Stimulated activated CD4-positive, alpha-beta T cell treated with anti-CD3 and anti-CD28 coated beads, Interleukin-2, amount 100 ng/mL, for 48 hours (primary cell): ENCODE results near the gene MLYCD.
"Not testable (repeated sequence)": the region's sequence is repeated elsewhere in the genome, so short reads cannot be mapped to it uniquely, and the experiment has no call there.

Experiments used
- DNase-seq, 2 donors: peaks; one replicate each; pipeline ENCODE4 v3.0.0-alpha.2; 2020

MLYCD gene

DNA sequence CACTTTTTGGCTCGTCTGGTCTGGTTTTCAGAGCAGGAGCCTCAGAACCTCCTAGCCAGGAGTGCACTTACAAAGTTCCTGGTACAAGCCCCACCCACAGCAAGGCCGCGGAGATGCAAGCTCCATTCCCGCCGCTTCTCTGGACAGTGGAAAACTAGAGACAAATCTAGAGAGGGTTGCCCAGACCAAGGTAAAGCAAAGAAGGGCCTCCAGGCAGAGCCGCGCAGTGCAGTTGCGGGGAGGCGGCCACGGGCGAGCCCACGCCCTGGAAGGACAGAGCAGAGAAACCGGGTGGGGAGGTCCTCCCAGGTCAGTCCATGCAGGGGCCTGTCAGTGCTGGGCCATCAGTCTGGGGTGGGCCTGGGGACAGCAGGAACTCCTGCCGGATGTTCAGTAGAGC is 43.2 kb downstream of the MLYCD start:
- DNase-seq: no peak

DNA sequence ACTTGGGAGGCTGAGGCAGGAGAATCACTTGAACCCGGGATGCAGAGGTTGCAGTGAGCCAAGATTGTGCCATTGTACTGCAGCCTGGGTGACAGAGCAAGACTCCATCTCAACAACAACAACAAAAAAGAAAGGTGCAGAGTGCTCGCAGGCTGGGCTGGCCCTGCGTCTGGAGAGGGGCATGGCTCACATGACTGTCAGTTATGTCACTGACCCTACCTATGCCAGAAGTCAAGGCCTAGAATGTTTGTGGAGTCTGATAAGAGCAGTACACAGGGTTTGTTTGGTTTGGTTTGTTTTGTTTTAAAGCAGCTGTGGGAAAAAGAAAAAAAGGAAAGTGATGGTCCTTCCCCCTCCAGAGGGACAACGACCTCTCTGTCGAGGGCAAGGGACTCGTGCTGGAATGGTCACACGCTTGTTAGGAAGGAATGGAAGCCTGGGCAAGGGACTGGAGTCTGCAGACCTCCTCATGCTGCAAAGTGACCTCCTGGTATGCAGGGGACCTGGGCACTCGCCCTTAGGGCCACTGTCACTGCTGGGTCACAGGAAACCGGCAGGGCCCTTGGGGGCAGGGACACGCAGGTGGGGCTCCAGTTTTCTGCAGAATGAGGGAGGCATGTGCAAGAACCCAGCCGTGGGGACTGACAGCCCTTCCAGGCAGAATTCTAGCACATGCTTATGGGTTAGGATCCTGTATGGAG is 44.0 kb downstream of the MLYCD start:
- DNase-seq: no peak

DNA sequence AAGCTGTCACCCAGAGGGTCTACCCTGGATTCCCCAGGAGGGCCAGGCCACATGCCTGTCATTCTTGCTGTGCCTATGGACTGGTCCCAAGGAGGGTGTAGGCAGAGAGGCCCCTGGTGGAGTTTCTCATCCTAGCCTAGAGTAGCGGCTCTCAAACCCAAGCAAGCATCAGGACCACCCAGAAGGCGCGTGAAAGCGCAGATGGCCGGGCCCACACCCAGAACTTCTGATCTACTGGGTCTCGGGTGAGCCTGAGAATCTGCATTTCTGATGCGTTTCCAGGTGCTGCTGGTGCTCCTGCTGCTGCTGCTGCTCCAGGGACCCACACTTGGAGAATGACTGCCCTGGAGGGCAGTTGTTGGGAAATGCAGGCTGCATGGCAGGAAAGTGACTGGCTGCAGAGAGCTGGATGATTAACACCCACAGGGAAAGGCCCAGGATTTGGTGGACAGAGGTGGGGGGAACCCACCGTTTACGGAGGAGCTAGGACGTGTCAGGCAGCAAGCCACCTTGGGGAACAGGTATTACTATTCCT is 44.7 kb downstream of the MLYCD start:
- DNase-seq: no peak

DNA sequence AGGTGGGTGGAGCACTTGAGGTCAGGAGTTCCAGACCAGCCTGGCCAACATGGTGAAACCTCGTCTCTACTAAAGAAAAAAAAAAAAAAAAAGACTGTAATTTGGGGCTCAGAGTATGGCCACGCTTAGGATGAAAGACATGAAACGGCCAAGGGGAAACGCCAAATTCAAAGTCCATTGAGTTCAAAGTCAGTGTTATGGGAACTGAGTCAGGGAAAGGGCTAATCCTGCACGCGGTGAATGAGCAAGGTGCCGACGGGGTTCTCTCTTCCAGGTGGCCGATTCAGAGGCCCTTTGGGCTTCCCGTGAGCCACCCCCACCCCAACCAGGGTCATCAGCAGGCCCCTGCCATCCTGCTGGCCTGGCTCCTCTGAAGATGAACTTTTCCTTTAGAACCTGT is 46.7 kb downstream of the MLYCD start:
- no peak for DNase-seq

DNA sequence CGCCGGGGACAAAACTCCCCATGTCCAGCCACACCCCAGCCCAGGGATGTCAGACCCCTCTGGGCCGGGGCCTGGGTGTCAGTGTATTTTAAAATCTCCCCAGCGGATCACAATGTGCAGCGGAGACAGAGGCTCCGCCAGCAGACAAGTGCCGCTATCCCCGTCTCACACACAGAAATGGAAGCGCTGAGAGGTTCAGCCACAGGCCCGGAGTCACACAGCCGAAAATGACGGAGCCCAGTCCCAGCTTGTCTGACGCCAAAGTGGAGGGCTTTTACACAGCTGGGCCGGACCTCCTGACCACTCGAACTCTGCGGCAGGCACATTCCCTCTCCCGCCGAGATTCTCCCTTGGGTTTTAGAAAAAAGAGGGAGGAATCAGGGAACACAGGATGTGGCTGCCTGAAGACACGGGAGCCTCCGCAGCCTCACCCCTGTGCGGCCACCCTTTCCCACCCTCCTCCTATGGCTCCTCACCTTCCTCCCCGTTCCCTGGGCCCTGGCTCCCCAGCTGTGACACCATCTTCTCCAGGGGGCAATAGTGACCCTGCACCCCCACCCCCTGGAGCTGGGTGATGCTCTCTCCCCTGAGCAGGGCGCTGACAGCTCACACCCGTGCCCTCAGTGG is 47.4 kb downstream of the MLYCD start:
- no peak for DNase-seq

DNA sequence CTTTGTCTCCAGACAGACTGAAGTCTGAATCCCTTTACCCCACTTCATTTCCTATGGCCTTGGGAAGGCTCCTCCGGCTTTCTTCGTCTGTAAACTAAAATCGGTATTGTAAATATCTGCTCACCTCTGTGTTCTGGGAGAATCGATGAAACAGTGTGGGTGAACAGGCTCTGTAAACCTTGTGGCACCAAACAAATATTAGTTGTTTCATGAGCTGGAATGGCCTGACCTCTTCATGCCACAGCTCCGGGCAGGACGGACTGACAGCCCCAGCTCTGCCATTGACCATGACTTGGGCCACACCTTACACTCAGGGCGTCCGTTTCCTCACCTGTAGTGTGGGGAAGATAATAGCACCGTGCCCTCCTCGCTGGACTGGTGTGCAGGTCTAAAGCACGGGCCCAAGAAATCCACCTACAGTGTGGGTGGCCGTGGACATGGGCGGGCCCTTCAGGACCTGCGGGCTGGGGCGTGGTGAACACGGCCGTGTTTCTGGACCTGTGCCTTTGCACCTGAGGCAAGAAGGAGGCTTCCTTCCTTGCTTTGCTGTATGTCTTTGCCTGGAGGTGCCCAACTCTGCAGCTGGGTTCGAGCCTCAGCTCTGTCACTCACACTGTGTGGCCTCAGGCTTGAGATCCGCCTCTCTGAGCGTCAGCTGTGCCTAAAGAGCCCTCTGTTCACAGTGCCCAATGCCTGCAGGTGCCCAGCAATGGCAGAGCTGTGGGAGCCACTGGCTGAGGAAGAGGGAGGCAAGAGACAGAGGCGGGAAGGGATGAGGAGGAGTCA is 48.1 kb downstream of the MLYCD start:
- no peak for DNase-seq

DNA sequence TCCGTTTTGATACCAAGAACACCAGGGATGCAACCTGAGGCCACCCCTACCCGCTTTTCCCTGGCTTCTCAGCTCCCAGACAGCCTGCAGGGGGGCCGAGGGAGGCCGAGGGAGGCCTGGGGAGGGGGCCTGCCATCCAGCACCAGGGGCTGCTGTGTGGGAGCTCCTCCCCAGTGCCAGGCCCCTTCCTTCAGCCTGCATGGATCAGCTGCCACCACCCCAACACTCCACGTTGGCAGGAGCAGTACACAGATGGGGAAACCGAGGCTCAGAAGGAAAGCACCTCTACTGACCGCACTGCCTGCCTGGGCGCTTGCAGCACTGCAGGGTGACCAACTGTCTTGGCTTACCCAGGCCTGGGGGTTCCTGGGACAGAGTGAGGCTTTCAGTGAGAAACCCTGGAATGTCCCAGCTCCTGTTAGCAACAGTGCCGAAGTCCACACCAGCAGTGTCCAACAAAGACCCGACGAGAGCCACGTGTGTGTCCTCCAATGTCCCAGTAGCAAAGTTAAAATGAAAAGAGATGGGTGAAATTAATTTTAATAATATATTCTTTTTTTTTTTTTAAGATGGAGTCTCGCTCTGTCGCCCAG is 48.8 kb downstream of the MLYCD start:
- no peak for DNase-seq

DNA sequence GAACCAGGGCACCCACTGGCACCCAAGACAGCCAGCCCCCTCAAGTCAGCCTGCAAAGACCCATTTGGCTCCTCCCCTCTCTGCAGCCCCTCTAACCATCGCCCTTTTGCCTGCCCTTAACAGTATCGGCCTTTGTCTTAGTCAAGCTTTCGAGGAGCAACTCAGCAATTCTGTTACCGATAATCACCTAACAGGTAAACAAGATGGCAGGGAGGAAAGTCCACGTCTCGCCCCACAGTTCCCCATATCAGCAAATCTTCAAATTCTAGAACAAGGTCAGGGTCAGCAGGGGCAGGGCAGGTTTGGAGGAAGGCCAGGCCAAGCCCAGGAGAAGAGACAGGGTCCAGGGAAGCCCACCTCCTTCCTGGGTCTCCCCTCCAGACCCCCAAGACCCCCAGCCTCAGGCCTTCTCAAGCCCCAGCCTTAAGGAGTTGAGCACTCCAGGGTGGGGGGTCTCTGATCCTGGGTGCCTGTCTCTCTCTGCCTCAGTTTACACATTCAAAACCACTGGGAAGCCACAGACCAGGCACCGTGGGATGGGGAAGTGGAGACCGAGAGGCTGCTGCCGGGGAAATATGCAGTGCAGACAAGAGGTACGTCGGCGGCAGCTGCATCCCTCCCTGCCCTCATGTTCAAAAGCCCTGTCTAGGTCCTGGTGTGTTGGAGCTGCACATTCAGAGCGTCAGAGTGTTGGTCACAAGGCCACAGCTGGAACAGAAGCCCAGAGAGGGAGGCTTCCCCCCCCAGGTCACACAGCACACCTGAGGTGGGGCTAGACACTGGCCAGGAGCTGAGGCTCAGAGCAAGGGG is 50.2 kb downstream of the MLYCD start:
- no peak for DNase-seq

DNA sequence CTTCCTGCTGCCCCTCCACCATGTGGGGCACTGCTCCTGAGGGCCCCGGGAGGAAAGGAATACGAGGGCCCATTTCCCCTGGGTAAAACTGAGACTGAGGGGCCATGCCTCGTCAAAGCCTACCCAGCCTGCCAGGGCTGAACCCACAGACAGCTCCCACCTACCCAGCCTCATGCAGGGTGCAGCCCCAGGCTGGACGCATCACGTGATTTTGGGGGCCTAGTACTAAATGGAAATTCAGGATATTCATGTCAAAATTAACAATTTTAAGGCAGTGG is 50.7 kb downstream of the MLYCD start:
- no peak for DNase-seq

DNA sequence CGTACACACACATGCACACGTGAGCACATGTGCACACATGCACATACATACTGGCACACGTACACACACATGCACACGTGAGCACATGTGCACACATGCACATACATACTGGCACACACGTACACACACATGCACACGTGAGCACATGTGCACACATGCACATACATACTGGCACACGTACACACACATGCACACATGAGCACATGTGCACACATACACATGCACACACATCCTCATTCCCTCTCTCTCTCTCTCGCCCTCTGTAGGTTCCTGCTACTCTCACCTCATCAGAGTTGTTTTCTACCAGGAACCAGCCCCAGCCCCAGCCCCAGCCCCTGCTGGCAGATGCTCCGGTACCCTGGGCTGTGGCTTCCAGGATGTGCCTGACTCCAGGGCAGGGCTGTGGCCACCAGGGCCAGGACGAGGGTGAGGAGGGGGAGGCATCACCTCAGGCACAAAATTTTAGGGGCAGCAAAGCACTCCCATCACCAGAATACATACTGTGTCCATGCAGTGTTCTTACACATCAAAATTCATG is 52.0 kb downstream of the MLYCD start:
- DNase-seq: not testable (repeated sequence)

DNA sequence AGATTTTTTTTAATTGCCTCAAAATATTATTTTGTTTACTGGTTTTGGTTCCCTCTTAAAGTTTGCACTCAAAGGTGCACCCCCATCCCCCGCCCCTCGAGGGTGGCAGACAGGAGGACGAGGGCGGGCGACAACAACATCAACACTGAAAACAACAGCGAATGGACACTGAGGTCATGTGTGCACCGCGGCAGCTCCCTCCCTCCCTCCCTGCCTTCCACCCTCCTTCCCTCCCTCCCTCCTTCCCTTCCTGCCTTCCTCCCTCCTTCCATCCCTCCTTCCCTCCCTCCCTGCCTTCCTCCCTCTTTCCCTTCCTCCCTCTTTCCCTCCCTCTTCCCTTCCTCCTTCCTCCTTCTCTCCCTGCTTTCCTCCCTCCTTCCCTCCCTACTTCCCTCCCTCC is 52.6 kb downstream of the MLYCD start:
- no peak for DNase-seq

DNA sequence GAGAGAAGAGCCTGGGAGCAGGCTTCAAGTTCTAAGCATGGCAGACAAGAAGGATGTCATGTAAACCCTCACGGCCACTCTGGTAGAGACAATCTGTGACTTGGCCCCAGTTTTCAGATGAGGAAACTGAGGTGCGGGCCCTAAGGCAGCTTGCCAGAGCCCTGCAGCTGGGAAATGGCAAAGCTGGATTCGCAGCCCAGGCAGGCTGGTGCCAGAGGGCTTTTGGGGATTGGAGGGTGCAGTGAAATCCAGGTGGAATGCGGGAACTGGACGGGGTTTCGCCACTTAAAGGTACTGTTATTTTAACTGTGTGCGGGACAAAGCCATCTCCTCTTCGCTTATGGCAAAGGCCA is 53.6 kb downstream of the MLYCD start:
- no peak for DNase-seq

DNA sequence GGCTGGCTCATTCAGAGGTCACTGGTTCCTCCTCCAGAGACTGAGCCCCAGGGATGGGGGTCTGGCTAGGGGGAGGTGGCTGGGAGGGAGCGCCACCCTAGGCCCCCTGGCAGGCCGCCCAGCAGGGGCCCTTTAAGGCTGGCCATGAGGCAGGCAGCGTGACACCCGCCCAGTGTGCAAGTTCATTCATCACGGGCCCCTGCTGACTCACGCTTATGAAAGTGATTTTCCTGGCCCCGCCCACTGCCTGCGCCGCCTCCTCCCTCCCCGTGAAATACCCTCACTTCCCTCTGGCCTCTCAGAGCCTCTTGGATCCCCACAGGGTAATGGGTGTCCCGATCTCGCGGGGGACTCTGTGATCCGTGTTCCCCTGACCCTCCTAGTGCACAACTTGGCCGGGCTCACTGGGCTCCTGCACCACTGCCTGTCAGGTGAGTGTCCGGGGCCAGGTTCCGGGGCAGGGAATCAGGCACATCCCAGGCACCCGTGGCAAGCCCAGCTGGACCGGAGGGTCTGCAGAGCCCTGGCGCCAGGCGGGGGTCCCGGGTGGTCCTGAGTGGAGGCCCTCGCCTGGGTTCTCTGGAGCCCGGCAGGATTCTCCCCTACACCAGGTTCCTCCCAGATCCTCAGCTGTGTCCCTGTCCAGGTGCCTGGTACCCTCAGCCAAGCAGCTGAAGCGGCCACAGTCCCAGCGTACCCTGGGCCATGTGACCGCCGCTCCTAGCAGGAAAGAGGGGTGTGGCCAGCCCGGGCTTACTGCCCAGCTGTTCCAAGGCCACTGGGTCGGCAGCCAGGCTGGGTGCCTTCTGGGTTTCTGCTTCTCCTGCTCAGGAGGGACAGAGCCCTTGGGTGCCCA is 54.3 kb downstream of the MLYCD start, which contains the start of gene OSGIN1:
OSGIN1 (plus strand) TSS at position 301 of the 856 bp plus-strand sequence. CDS start 4,432 bp downstream, outside the sequence.
- peak; percentile 71 to 75 for DNase-seq

DNA sequence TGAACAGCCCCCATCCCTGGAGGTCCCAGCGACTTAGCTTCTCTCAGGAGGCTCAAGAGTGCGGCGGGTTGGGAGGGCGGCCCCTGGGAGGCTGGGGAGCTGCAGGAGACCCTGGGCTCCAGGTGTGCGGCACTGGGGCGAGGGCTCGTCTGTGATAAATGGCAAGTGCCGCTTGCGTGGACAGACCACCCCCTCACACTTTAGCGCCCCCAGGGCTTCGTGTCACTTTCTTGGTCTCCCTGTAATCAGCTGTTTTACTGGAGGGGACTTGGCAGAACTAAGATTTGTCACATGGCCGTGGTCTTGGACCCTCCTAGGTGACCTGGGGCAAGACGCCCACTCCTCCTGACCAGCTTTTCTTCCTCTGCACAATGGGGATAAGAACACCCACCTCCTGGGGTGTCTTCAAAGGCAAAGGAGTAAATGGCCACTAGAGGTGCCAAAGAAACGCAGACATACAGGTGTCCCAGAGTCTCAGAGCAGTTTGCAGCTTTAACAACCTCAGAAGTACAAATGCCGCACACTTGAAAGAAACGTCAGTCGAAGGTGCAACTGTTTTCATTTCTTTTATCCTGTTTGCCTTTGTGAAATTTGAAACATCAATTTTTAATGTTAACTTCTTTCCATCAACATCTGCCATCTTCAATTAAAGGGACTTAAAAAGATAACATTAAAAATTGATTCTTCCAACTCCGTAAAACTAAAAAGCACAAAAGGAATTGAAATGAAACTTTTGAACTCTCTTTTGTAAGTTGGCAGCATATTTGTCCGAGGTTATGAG is 55.1 kb downstream of the MLYCD start:
- no peak for DNase-seq

DNA sequence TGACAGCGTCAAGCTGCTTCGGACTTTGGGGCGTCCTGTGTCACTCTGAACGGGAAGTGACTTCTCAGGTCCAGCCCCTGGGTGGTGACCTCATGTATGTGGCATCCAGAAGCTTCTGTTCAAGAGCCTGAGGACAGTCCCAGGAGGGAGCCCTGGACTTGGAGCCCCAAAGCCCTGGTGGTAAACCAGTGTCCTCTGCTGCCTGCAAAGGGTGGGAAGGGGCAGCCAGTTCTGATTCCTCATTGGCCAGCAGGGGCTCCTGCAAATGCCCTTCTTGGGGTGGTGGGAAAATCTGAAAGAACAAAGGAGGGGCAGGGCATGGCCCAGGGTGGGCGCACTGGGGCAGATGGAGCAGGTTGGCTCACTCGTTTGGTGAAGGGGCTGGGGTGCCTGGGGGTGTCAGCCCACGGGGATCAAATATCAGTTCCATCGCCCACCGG is 55.7 kb downstream of the MLYCD start:
- DNase-seq: no peak

DNA sequence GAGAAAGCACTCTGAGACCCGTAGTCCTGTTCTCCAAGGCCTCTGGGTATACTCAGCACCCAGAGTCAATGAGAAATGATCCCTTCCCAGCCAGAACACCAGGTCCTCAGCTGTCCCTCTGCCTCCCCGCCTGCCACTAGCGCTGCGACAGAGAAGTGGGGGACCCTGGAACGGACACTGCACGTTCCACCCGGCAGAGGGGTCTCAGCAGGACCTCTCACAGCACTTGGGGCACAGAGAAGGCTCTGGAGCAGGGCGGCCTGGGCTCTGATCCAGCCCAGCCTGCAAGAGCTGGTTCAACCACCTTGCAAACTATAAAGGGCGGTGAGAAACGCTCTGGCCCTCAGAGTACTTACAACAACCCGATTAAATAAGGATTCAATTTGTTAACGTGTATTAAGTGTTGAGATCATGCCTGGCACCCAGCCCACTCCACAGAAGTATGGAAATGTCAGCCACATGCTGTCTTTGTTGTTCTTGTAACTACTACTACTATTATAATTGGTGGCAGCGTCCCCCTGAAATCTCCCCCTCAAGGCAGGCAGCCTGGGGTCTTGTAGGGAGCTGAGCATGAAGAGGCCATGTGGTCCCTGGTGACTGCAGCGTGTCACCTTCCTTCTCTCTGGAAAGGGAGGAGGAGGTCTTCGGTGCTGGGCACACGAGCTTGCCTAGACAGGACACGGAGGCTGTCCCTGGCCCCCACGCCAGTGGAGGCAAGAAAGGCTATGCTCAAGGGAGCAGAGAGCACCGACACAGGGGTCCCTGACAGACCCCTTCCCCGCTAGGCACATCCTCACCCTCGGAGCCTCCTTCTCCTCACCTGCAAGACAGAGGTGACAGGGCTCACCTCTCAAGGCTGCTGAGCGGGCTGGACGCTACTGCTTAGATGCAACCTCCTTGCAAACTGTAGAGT is 56.6 kb downstream of the MLYCD start:
- DNase-seq: no peak

DNA sequence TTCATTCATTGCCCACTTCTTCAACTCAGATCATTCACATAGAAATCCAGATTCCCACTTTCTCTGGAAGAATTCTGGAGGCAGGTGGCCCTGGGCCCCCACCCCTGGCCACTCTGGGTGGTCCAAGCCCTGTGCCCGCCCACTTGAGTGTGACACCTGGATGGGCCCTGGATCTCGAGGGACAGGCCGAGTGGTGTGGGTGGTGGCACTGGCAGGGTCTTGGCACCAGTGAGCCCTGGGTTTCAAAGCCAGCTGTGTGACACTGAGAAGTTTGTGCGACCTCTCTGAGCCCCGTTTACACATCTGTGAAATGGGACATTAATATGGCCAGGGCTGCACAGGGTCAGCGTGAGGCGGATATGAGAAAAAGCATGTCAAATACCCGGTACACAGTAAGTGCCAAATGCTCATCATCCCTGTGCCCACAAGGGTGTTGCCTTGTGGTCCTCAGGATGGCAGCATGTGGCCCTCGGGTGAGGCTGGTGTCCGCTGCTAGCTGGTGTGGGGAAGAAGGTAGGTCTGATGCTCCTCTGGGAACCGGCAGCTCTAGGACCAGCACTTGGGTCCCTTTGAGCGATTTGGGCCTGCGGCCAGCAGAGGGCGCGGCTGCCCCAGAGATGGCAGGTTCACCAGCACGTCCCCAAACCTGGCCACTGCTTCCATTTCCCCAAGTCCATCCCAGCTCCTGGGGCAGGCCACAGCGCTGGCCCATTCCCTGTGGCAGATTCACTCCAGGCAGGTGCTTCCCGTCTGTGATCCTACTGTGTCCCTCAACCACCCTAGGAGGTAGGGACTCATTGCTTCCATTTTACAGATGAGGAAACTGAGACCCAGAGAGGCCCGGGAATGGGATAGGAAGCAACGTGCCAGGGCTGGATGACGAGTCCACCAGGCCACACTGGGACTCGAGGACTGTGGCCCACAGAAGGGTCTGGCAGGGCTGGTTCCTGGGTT is 57.7 kb downstream of the MLYCD start:
- peak; percentile 73 to 79 for DNase-seq

DNA sequence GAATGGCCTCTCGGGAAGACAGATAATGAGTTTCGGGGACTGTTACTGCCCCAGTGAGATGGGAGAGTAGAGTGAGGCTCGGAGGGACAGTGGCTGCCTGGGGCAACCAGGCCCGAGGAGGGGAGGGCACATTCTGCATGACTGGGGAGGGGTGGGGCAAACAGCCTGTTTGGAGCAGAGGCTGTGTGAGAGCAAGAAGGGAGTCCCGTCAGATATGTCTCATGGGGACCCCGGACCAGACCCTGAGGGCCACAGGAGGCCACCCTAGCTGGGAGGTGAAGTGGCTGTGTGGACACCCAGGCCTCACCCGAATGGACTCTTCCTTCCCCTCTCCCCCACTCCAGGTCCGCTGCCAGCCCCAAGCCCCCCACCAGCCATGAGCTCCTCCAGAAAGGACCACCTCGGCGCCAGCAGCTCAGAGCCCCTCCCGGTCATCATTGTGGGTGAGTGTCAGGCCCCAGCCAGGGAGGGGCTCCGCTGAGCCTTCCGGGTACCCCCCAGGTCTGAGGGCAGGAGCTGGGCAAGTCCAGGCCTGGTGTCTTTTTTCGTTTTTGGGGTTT is 58.5 kb downstream of the MLYCD start:
- no peak for DNase-seq
